ENCODE measurements around the gene ST8SIA4.

DNA sequence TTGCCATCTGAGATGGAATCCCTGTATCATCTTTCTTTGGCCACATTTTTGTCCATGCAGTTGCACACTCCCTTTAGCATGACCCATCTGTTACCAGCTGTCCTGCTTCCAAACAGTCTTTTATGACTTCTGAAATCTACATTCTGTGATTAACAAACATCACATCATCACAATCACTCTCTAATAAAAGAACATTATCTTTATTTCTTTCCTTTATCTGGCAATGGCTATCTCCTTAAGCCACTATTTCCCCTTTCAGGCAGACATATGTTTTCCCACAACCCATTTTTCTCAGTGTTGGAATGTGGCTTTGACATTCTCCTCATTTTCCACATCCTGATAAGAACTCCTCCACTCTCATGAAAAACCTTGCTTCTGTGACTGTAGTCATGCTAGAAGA lies 141.0 kb downstream of the ST8SIA4 start:
- no peak for TF ChIP-seq EZH2 (IDR thresholded peaks at IDR 0.05; ENCODE audit: borderline replicate concordance, insufficient read depth, low read depth, low read length, poor library complexity, severe bottlenecking)
- TF ChIP-seq, protein P1, sequence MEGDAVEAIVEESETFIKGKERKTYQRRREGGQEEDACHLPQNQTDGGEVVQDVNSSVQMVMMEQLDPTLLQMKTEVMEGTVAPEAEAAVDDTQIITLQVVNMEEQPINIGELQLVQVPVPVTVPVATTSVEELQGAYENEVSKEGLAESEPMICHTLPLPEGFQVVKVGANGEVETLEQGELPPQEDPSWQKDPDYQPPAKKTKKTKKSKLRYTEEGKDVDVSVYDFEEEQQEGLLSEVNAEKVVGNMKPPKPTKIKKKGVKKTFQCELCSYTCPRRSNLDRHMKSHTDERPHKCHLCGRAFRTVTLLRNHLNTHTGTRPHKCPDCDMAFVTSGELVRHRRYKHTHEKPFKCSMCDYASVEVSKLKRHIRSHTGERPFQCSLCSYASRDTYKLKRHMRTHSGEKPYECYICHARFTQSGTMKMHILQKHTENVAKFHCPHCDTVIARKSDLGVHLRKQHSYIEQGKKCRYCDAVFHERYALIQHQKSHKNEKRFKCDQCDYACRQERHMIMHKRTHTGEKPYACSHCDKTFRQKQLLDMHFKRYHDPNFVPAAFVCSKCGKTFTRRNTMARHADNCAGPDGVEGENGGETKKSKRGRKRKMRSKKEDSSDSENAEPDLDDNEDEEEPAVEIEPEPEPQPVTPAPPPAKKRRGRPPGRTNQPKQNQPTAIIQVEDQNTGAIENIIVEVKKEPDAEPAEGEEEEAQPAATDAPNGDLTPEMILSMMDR (IDR thresholded peaks at IDR 0.05), result no peak

All from B cell (primary cell).